ENCODE data around the gene ATPAF1.

DNA sequence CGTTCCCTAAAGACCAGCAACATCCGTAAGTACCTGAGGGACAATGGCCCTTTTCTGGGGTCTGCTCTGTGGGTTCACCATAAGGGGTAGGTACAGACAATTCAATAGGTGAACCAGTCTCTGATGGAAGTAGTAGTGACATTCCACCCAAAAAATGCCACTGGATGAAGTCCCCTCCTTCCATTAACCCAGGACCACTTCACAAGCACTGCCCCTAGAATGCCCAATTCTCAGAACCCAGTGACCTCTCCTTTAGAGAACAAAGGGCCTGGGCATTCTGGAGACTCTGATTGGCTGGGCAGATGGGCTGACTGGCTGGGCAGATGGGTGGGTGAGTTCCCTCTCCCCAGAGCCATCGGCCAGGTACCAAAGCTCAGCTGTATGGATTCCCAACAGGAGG lies 3.4 kb upstream of the ATPAF1 start, which contains the start of gene TEX38:
- TF ChIP-seq, protein P1, sequence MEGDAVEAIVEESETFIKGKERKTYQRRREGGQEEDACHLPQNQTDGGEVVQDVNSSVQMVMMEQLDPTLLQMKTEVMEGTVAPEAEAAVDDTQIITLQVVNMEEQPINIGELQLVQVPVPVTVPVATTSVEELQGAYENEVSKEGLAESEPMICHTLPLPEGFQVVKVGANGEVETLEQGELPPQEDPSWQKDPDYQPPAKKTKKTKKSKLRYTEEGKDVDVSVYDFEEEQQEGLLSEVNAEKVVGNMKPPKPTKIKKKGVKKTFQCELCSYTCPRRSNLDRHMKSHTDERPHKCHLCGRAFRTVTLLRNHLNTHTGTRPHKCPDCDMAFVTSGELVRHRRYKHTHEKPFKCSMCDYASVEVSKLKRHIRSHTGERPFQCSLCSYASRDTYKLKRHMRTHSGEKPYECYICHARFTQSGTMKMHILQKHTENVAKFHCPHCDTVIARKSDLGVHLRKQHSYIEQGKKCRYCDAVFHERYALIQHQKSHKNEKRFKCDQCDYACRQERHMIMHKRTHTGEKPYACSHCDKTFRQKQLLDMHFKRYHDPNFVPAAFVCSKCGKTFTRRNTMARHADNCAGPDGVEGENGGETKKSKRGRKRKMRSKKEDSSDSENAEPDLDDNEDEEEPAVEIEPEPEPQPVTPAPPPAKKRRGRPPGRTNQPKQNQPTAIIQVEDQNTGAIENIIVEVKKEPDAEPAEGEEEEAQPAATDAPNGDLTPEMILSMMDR (IDR thresholded peaks at IDR 0.05): no peak
- no peak for TF ChIP-seq ZNF302 (CRISPR knock-in tag; IDR thresholded peaks at IDR 0.05)
- no peak for TF ChIP-seq HEYL (CRISPR knock-in tag; IDR thresholded peaks at IDR 0.05)
- no peak for TF ChIP-seq ZFP36 (IDR thresholded peaks at IDR 0.05; ENCODE audit: borderline replicate concordance, partially characterized antibody)
- TF ChIP-seq MAFK (IDR thresholded peaks at IDR 0.05; ENCODE audit: partially characterized antibody): no peak
- TF ChIP-seq POLR2A (IDR thresholded peaks at IDR 0.05; ENCODE audit: low read length): no peak
- TF ChIP-seq, protein P2, sequence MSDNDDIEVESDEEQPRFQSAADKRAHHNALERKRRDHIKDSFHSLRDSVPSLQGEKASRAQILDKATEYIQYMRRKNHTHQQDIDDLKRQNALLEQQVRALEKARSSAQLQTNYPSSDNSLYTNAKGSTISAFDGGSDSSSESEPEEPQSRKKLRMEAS (IDR thresholded peaks at IDR 0.05): no peak
- no peak for TF ChIP-seq RAD21 (conservative IDR thresholded peaks at IDR 0.05 in 1 of 2, IDR thresholded peaks at IDR 0.05 in 1 of 2)
- TF ChIP-seq, protein P3, sequence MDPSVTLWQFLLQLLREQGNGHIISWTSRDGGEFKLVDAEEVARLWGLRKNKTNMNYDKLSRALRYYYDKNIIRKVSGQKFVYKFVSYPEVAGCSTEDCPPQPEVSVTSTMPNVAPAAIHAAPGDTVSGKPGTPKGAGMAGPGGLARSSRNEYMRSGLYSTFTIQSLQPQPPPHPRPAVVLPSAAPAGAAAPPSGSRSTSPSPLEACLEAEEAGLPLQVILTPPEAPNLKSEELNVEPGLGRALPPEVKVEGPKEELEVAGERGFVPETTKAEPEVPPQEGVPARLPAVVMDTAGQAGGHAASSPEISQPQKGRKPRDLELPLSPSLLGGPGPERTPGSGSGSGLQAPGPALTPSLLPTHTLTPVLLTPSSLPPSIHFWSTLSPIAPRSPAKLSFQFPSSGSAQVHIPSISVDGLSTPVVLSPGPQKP (IDR thresholded peaks at IDR 0.05; ENCODE audit: low read depth, low read length): no peak
- no peak for TF ChIP-seq HOXB13 (CRISPR knock-in tag; IDR thresholded peaks at IDR 0.05; ENCODE audit: low read depth)
- TF ChIP-seq MYC (IDR thresholded peaks at IDR 0.05; ENCODE audit: borderline replicate concordance, low read length): no peak
